Suprapubic skin (tissue), 4 donors: ENCODE data around the gene UGGT2. TPM values are rescaled to one million over a fixed set of nuclear protein-coding genes. Genes with fewer than 3 reads are reported as not detected.

Experiments
- DNase-seq, 2 donors: peaks; one replicate each; pipeline ENCODE4 v3.0.0-alpha.2; 2019; ENCODE audit warnings: low spot score in 2 of 2
- H3K27ac ChIP-seq: fragments of 200-600 bp; sonication (generic); one replicate; pipeline ENCODE4 v1.5.1; 2019
- H3K27me3 ChIP-seq: fragments of 200-600 bp; sonication (generic); one replicate; pipeline ENCODE4 v1.5.1; 2019
- H3K36me3 ChIP-seq: fragments of 200-600 bp; sonication (generic); one replicate; pipeline ENCODE4 v1.5.1; 2019
- H3K4me1 ChIP-seq: fragments of 200-600 bp; sonication (generic); one replicate; pipeline ENCODE4 v1.5.1; 2019
- H3K4me3 ChIP-seq: fragments of 200-600 bp; sonication (generic); one replicate; pipeline ENCODE4 v1.5.1; 2019; ENCODE audit warnings: mild to moderate bottlenecking
- H3K9me3 ChIP-seq: fragments of 200-600 bp; sonication (generic); one replicate; pipeline ENCODE4 v1.5.1; 2019
- EP300 ChIP-seq: sonication (generic); formaldehyde crosslinking; IDR thresholded peaks from one replicate; pipeline ENCODE4 v1.6.1; 2017; ENCODE audit warnings: antibody characterized with exemption
- POLR2A ChIP-seq, 2 donors: fragments of 450-650 bp; IDR thresholded peaks; one replicate each; pipeline ENCODE4 v1.6.1; 2017; ENCODE audit warnings: antibody characterized with exemption in 2 of 2, mild to moderate bottlenecking in 2 of 2, moderate library complexity in 2 of 2
- POLR2AphosphoS5 ChIP-seq, 3 donors: sonication (generic); formaldehyde crosslinking; IDR thresholded peaks; one replicate each; pipeline ENCODE4 v1.6.1; 2017; ENCODE audit warnings: antibody characterized with exemption in 3 of 3
- WGBS: methylation state at CpG from one replicate; pipeline ENCODE4 v1.1.5; 2018; 5-methylcytosine and 5-hydroxymethylcytosine counted together
- total RNA-seq, 4 donors: library from RNA; depleted of rRNA; stranded (reverse); fragments of >200 nt; gene quantifications; one replicate each; pipeline ENCODE4 v1.1.0, GENCODE V29; 2016
- TF ChIP-seq, protein P1 (sequence below), 2 donors: fragments of 200-600 bp in 1 of 2; fragments of 450-650 bp in 1 of 2; sonication (generic) in 1 of 2; IDR thresholded peaks; one replicate each; pipeline ENCODE4 v1.5.1; 2016 to 2019; ENCODE audit warnings: antibody characterized with exemption in 2 of 2, mild to moderate bottlenecking in 1 of 2, moderate library complexity in 1 of 2

UGGT2 gene
- total RNA-seq, 4 donors from 2014 or later, result 11.8 to 38.9 (median 13.7) TPM

DNA sequence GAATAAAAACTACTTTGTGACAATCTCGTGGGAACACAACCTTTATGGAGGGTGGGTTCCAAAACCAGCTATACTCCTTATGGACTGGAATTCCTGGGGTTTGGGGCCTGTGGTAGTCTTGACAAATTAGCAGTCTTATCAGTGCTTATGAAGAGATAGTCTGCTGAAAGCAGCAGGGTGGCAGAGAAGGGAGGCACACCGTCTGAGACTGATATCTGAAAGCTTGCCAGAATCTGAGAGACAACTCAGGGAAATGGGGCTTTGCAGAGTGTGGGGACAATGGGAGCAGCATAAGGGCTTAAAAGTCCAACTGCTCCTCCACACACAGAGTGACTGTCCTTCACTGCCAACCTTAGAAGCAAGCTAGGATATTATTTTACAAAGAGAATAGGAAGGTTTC is 95.9 kb downstream of the UGGT2 start:
- H3K4me3 ChIP-seq, result no peak overlapping the region
- H3K27ac ChIP-seq, result no peak overlapping the region

DNA sequence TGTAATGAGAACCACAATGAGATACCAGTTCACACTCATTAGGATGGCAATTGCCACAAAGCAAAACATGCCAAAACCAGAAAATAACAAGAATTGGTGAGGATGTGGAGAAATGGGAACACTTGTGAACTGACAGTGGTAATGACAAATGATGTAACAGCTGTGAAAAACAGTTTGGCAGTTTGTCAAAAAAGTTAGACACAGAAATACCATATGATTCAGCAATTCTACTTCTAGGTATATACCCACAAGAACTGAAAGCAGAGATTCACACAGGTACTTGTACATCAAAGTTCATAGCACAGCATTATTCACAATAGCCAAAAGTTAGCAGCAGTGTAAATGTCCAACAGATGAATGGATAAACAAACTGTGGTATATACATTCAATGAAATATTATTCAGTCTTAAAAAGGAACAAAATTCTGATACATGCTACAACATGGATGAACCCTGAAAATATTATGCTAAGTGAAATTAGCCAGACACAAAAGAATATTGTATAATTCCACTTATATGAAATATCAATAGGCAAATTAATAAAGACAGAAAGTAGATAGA is 96.5 kb downstream of the UGGT2 start:
- TF ChIP-seq POLR2A (IDR thresholded peaks at IDR 0.05) (no peak), EP300 (no peak), POLR2AphosphoS5 (IDR thresholded peaks at IDR 0.05) (no peak)
- TF ChIP-seq, protein P1, sequence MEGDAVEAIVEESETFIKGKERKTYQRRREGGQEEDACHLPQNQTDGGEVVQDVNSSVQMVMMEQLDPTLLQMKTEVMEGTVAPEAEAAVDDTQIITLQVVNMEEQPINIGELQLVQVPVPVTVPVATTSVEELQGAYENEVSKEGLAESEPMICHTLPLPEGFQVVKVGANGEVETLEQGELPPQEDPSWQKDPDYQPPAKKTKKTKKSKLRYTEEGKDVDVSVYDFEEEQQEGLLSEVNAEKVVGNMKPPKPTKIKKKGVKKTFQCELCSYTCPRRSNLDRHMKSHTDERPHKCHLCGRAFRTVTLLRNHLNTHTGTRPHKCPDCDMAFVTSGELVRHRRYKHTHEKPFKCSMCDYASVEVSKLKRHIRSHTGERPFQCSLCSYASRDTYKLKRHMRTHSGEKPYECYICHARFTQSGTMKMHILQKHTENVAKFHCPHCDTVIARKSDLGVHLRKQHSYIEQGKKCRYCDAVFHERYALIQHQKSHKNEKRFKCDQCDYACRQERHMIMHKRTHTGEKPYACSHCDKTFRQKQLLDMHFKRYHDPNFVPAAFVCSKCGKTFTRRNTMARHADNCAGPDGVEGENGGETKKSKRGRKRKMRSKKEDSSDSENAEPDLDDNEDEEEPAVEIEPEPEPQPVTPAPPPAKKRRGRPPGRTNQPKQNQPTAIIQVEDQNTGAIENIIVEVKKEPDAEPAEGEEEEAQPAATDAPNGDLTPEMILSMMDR (IDR thresholded peaks at IDR 0.05), result no peak
- Histone ChIP-seq H3K36me3 (peaks cover 5% of the 10 kb centered on the region), H3K4me1 (no peaks in the 10 kb centered on the region), H3K9me3 (peaks cover 10% of the 10 kb centered on the region), H3K27me3 (no peaks in the 10 kb centered on the region), H3K27ac (no peak overlapping the region), H3K4me3 (no peak overlapping the region)
- DNase-seq, result no peak

More for the DNA sequence above, 95.9 kb downstream of the UGGT2 start:
- H3K4me1 ChIP-seq, result no peaks in the 10 kb centered on the region
- no peak for DNase-seq
- H3K27me3 ChIP-seq, result no peaks in the 10 kb centered on the region
- peaks cover 5% of the 10 kb centered on the region for H3K36me3 ChIP-seq
- TF ChIP-seq POLR2AphosphoS5 (IDR thresholded peaks at IDR 0.05), result no peak
- TF ChIP-seq POLR2A (IDR thresholded peaks at IDR 0.05), result no peak
- no peak for TF ChIP-seq EP300
- TF ChIP-seq, protein P1 (IDR thresholded peaks at IDR 0.05), result no peak
- 91% methylated on average over 2 of the region's 2 CpGs for WGBS
- H3K9me3 ChIP-seq, result peaks cover 10% of the 10 kb centered on the region

DNA sequence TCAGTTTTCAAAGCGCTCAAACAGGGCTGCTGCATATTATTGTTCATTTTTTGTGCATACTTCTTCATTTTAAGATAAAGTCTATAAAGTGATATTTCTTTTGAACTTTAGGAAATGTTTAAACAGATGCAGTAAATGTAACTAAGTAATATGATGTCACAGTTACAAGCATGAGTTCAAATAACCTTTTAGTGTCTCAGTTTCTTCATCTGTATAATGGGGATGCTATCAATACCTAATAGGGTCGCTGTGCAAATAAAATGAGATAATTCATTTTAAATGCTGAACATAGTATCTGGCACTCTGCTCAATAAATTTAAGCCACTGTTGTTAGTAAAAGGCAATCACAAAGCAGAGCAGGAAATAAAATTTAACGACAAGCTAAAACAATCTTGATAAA is 97.5 kb downstream of the UGGT2 start:
- no peak for DNase-seq
- H3K27me3 ChIP-seq, result no peaks in the 10 kb centered on the region
- peaks cover 5% of the 10 kb centered on the region for H3K36me3 ChIP-seq
- no peak overlapping the region for H3K27ac ChIP-seq
- 91% methylated on average over 3 of the region's 3 CpGs for WGBS
- H3K4me3 ChIP-seq, result no peak overlapping the region
- H3K4me1 ChIP-seq, result no peaks in the 10 kb centered on the region
- peaks cover 2% of the 10 kb centered on the region for H3K9me3 ChIP-seq
- no peak for TF ChIP-seq POLR2AphosphoS5 (IDR thresholded peaks at IDR 0.05)
- no peak for TF ChIP-seq EP300
- TF ChIP-seq POLR2A (IDR thresholded peaks at IDR 0.05), result no peak
- TF ChIP-seq, protein P1 (IDR thresholded peaks at IDR 0.05), result no peak

DNA sequence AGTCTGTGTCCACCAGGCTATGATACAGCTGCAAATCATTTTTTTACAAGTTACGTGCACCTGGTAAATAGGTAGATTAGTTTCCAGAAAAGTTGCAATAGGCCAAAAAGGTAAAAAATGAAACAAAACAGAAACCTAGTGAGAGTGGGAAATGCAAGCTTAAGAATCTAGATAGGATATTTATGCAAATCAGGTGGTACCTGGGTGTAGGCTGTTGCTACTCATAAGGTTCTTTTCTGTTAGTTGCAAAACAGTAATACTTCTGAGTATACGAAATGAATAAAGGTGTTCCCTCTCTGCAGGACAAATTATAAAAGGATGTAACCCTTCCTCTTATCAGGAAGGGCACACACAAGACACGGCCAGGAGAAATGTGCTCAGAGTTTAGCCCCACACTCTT is 97.9 kb downstream of the UGGT2 start:
- H3K4me3 ChIP-seq, result no peak overlapping the region
- no peak overlapping the region for H3K27ac ChIP-seq
- no peaks in the 10 kb centered on the region for H3K27me3 ChIP-seq
- WGBS, result 95% methylated on average over 3 of the region's 3 CpGs
- no peak for DNase-seq
- peaks cover 5% of the 10 kb centered on the region for H3K36me3 ChIP-seq
- no peaks in the 10 kb centered on the region for H3K9me3 ChIP-seq
- no peak for TF ChIP-seq EP300
- TF ChIP-seq, protein P1 (IDR thresholded peaks at IDR 0.05), result no peak
- TF ChIP-seq POLR2AphosphoS5 (IDR thresholded peaks at IDR 0.05), result no peak
- TF ChIP-seq POLR2A (IDR thresholded peaks at IDR 0.05), result no peak
- no peaks in the 10 kb centered on the region for H3K4me1 ChIP-seq

DNA sequence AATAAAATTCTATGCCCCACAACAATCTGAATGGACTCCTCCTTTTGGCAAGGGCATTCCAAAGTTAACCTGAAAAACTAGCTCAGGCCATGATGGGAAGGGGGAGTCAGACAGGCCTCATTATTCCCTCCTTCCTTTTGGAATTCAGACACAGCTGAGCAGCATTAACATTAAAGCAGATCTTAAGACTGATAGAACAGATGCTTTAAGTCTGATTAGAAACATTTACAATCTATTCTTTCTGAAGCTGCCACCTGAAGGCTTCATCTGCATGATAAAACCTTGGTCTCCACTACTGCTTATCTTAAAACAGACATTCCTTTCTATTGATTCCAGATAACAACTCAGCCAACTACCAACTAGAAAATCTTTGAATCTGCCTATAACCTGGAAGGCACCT is 98.9 kb downstream of the UGGT2 start:
- DNase-seq, result no peak
- Histone ChIP-seq H3K4me1 (no peaks in the 10 kb centered on the region), H3K27ac (no peak overlapping the region), H3K9me3 (no peaks in the 10 kb centered on the region), H3K4me3 (no peak overlapping the region), H3K27me3 (no peaks in the 10 kb centered on the region), H3K36me3 (peaks cover 5% of the 10 kb centered on the region)
- TF ChIP-seq POLR2AphosphoS5 (IDR thresholded peaks at IDR 0.05) (no peak), EP300 (no peak)

DNA sequence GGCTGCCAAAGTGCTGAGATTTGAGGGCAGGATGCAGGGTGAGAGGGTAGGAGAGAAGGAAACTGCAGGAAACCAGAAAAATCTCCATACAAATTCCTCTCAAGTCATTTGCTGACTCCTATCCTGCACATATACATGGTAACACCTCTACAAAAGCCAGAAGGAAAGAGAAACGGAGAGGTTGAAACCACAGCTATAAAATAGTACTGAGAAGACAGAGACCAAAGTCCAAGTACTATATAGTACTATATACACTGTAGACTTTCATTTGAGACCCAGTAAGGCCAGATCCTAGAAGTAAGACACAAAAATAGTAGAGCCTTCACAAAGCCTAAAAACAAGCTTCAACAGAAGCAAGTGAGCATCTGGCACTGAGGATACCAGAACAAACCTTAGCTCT is 103.1 kb downstream of the UGGT2 start:
- TF ChIP-seq, protein P1 (IDR thresholded peaks at IDR 0.05), result no peak
- no peak overlapping the region for H3K4me3 ChIP-seq
- WGBS, result 84% methylated on average over 1 of the region's 1 CpG

More for the DNA sequence above, 103.1 kb downstream of the UGGT2 start:
- DNase-seq, result no peak
- H3K27me3 ChIP-seq, result no peaks in the 10 kb centered on the region
- H3K27ac ChIP-seq, result no peak overlapping the region
- H3K9me3 ChIP-seq, result no peaks in the 10 kb centered on the region
- H3K4me1 ChIP-seq, result no peaks in the 10 kb centered on the region
- no peaks in the 10 kb centered on the region for H3K36me3 ChIP-seq
